G401 (cell line): Measurements from ENCODE around the gene ACOX3. TPM values are rescaled to one million over a fixed set of nuclear protein-coding genes. Genes with fewer than 3 reads are reported as not detected.
"Not testable (repeated sequence)": the region's sequence is repeated elsewhere in the genome, so short reads cannot be mapped to it uniquely, and the experiment has no call there.

Experiments
- DNase-seq: peaks from one replicate; pipeline ENCODE4 v3.0.0-alpha.2; 2015; ENCODE audit warnings: low spot score
- in situ Hi-C: cut with HindIII; loops from 2 replicates; pipeline ENCODE4 v1.10.0; 2016; ENCODE audit warnings: low sequenced_read_pairs, mixed read lengths
- total RNA-seq: library from RNA; depleted of rRNA; stranded (reverse); fragments of >200 nt; shearing (Covaris generic); gene quantifications from 2 replicates; pipeline ENCODE4 v1.2.3, GENCODE V29; 2014; rRNA removed

ACOX3 gene
- 41.8 and 46.7 TPM in 2 replicates for total RNA-seq

DNA sequence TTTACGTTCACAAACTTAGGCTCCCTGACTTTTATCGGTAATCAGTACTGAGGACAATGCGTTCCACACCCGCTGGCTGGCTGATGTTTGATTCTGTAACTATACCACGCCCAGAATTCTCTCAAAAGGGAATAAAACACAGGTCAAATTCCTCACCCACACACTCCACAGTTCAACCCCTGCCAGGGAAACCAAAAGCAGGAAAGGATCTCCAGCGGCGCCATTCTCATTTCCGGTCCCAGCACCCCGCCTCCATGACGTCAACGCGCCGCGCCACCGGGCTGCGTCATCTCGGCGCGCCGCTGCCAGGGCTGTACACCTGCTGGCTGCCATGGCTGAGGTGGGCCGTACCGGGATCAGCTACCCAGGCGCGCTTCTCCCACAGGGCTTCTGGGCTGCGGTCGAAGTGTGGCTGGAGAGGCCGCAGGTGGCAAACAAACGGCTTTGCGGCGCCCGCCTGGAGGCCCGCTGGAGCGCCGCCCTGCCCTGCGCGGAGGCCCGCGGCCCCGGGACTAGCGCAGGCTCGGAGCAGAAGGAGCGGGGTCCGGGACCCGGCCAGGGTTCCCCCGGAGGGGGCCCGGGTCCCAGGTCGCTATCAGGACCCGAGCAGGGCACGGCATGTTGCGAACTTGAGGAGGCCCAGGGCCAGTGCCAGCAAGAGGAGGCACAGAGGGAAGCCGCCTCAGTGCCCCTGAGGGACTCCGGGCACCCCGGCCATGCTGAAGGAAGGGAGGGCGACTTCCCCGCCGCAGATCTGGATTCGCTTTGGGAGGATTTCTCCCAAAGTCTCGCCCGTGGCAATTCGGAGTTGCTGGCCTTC is at the start of gene ACOX3, which contains the start of gene TRMT44:
ACOX3 (minus strand) TSS at position 232 of the 820 bp plus-strand sequence. CDS start 24,202 bp downstream, outside the sequence.
TRMT44 (plus strand) TSS at position 286 of the 820 bp plus-strand sequence; CDS start at position 332, 46 bp downstream.
- in situ Hi-C loops, result no loop called here
- DNase-seq, result peak; percentile 89

DNA sequence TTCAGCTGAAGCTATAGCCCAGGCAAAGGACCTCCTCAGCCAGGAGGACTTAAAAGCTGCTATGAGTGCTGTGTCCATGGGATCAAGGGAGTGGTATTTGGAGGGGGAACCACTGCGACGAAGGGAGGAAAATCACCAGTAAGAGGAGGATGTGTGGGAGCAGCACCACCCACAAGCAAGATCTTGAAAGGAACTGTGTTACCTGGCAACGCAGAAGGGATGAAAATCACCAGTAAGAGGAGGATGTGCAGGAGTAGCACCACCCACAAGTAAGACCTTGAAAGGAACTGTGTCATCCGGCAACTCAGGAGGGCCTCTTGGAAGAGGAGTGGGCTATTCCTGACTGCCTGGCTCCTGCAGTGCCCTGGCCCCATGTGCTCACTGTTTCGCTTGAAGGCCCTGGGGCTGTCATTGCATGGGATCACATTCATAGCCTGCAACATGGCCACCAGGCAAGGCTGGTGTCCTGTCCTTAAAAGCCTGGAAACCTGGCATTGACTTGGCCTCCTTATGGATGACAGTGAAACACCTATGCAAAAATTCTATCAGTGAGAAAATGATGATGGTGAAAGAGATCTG is 48.4 kb upstream of the ACOX3 start:
- no peak for DNase-seq
- in situ Hi-C loops, result no loop called here

DNA sequence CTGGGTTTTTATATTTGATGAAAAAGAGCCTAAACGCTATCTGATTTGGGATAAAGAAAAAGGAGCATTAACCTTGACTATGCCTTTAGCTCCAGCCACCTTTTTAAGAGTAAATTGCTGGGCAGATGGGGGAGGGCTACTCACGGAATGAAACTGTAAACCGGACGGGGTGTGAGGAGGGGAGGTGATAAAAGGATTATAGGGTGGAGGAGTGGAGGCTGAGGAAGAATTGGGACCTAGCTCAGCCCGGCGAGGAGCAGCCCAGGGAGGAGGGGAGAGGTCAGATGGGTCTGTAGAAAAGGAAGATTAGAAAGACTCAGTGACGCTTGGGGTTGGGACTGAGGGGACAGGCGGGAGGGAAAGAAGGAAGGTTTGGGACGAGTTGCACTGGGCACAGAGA is 46.1 kb upstream of the ACOX3 start:
- in situ Hi-C loops, DNase-seq: not testable (repeated sequence)

DNA sequence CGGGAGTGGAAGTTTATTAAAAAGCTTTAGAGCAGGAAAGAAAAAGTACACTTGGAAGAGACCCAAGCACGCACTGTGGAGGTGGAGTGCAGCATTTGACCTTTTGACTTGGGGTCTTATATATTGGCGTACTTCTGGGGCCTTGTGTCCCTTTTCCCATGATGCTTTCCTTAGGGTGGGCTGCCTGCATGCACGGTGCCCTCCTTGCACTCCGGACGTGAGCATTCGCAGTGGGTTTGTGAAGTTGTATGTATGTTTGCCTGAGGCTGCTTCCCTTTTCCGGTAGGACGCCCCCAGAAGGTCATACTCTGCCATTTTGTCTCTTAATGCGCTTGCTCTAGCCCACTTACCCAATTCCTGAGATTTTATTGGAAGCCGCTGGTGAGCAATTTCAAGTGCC is 39.7 kb upstream of the ACOX3 start:
- in situ Hi-C loops, result no loop called here
- DNase-seq, result no peak

DNA sequence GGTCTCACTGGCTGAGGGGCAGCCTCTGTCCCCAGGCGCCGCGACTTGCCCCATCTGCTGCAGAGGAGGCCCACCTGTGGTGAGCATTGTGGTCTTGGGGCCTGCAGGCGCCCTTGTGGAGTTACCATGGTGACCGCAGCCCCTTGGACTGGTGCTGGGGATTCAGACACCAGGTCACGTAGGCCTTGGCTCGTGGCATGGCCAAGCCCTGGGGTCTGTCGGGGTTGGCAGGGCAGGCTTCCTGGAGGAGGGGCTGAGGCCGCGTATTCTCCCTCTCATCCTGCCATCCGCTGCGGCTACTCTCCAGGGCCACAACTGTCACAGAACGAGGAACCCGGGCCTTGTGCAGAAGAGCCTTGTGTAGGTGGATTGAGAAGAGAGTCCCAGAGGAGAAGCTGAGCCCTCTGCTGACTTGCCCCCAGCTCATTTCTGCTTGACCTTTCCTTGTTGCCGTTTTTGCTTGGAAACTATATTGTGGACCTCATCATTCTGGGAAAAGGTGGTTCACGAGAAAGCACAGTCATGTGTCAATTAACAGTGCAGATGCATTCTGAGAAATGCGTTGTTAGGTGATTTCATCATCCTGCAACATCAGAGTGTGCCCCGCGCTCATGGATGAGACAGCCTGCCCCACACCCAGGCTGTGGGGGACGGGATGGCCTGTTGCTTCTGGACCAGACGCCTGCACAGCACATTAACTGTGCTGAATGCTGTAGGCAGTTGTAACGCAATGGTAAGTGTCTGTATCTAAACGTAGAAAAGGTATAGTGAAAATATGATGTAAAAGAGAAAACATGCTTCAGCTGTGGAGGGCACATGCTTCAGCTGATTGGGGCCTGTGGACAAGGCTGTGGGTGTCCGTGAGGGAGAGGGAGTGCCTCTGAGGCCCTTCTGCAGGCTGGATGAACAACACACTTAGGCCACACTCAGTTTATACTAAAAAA is 38.5 kb upstream of the ACOX3 start:
- no peak for DNase-seq
- in situ Hi-C loops, result no loop called here

DNA sequence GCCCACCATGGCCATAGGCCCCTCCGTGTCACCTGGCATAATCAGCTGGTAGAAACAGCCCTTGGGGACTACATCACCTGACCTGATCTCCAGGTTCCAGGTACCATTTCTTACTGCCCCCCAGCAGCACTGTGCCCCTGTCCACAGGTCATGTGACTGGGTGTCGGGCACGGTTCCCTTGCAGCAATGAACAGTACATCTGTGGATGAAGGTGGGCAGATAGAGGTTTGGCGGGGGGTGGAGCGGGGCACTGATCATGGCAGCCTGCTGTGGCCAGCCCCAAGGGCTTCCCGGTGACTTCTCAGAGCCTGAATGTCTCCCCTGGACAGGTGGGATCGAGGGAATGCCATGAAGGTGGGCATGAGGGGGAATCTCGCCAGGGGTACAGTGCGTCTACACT is 37.8 kb upstream of the ACOX3 start:
- in situ Hi-C loops, result no loop called here
- DNase-seq, result no peak

DNA sequence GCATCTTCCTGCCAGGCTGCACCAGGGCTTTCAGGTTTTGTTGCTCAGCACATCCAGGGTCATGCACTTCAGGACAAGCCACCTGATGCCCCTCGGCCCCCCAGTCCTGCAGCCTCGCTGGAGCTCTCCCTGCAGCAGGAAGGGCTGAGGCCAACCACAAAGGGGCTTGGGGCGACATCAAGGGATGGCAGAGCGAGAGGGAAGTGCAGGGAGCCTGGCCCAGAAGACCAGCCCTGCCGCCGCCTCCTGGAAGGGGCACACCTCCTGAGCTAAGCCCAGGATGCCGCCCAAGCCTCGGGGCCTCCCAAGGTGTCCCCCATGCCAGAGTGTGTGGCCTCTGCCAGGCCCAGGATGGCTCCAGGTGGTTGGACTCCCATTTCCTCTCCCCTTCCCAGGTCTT is 37.2 kb upstream of the ACOX3 start:
- in situ Hi-C loops, result no loop called here
- no peak for DNase-seq

DNA sequence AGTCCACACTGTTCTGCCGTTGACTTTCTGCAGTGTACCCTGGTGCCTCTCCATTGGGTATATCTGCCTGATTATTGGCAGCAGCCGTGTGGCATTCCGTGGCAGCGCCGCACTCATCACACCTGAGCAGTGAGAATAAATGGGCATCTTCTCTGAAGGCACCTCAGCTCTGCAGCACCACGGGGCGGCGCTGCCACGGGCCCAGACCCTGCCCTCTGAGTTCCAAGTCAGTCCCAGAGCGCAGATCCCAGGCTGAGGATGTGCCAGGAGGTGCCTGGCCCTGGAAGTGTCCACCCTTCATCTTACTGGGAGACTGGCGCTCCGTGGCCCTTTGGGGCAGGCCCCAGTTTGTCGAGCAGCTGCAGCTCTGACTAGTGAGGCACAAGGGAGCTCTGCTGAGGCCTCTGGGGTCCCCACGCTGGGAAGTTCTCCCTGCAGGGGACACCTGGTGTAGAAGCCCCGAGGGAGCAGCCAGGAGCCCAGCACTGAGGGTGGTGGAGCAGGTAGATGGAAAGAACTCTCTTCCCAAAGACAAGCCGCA is 36.6 kb upstream of the ACOX3 start:
- in situ Hi-C loops, result no loop called here

DNA sequence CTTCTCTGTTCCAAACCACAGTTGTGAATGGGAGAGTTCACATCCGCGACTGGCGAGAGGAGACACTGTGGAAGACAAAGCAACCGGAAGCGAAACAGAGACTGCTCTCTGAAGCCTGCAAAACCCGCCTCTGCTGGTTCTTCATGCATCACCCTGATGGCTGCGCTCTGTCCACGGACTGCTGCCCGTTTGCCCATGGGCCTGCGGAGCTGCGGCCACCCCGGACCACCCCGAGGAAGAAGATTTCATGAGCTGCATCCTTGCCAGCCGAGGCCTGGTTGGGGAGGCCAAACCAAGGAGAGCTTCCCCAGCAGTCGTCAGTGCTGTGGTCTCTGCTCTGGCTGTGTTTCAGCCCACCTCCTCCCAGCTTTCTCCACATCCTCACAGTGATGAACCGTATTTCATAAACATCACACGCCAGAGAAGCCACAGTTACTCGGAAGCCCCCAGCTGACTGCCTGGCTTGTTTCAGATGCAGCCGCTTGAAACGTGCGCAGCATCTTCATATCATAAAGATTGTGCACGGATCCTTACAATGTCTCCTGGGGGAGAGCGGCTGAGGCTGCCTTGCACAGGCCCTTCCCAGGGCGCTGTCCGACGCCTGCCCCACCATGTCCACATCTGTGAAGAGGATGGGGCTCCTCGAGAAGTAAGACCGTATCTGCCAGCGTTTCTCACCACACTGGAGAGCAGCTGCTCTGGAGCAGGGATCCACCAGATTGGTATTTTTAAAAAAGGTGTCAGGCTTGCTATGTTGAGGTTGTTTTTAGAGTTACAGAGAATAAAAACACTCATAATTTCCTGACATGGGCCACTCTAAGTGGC is 35.4 kb upstream of the ACOX3 start:
- in situ Hi-C loops, result no loop called here
- no peak for DNase-seq

More for the DNA sequence above, 36.6 kb upstream of the ACOX3 start:
- DNase-seq, result no peak

DNA sequence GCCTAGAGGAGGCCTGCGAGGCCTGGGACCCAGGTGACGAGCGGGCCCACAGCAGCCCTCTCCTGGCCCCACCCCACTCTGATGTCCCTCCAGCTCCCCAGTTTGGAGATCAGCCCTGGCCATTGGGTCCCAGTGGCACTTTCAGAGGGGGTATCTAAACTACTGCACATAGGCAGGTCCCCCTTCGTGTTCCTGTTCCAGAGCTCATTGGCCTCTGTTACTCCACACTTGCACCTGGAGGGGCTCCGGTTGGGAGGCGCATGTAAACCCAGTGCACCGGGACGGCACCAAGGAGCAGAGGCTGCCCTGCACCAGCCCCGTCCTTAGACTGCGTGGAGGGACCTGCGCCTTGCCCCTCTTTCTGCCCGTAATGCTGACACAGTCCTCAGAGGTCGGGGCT is 34.3 kb upstream of the ACOX3 start:
- in situ Hi-C loops, result no loop called here
- DNase-seq, result no peak

DNA sequence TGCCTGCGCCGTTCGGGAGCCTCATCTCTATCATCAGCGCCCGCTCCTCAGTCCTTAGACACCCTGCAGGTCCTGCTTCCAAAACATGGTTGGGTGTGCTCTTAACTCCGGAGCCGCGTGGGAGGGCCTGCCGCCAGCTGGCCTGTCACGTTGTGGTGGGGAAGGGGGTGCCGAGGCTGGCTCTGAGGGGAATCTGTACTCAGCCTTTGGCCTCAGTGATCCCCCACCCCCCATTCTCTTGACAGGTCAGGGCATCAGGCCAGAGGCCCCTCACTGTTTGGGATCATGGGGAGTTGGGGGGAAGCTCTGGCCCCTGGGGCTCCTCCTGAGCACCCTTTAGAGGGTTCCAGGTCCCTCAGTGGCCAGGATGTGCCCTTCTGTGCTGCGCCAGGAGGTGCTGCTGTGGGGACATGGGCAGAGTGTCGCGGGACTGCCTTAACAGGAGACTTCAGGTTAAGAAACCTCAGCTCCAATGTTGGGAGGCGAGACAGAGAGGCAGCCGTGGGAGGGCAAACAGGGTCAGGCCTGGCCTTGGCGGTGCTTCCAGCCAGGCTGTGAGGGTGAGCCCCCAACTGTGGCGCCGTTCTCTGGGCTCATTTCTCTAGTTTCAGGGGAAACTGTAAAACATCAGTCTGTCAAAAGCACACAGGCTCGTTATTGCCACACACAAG is 33.5 kb upstream of the ACOX3 start:
- in situ Hi-C loops, result no loop called here
- DNase-seq, result no peak

DNA sequence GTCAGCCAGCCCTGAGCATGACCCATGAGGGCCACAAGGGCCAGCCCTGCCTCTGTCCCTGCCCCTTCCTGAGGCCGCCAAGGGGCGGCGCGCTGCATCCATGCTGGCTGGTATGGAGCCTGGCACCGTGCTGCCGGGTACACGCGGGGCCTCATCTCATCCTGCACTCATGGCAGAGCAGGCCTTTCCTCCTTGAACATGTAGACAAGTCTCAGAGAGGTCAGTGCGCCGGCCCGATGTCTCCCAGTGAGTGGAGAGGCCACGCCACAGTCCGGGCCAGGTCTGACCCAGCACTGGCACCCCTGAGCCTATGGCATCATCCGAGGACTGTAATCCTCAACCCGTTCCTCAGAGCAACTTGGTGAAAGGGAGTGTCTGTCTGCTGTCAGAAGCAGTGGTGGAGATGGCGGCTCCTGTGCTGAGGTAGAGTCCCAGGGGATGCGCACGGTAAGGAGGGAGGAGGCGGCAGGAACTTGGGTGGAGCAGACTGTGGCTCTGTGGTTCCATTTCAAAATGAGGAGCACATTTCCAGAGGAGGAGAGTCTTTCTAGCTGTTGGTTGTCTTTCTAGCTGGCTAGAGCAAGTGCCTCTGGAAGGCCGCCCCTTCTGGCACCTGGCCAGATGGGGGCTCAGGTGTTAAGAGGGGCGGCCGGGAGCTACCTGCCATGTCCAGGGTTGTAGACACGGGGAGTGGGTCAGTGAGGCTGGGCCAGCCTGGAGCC is 32.8 kb upstream of the ACOX3 start:
- in situ Hi-C loops, result no loop called here
- DNase-seq, result no peak

DNA sequence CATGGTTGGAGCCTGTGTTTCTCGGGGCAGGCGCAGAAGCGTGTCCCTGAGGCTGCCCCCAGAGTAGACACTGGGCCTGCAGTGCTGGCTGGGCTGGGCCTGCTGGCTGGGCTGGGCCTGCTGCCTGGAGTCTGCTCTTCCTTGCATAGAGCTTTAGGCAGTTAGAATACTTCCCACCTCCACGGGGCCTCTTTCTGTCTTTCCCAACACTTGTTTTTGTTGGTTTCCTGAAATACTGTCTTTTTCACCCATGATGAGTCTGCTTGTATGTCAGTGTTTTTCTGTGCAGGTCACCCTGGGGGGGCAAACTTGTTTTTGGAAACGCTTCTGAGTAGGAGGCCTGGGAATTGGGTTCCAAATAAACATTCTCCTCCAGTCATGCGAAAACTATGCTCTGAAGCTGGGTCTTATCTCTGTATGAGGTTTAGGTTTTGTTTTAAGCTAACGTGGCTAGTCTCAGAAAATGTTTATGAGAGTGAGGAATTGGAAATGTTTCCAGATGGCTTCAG is 32.2 kb upstream of the ACOX3 start:
- DNase-seq, result no peak
- in situ Hi-C loops, result no loop called here

DNA sequence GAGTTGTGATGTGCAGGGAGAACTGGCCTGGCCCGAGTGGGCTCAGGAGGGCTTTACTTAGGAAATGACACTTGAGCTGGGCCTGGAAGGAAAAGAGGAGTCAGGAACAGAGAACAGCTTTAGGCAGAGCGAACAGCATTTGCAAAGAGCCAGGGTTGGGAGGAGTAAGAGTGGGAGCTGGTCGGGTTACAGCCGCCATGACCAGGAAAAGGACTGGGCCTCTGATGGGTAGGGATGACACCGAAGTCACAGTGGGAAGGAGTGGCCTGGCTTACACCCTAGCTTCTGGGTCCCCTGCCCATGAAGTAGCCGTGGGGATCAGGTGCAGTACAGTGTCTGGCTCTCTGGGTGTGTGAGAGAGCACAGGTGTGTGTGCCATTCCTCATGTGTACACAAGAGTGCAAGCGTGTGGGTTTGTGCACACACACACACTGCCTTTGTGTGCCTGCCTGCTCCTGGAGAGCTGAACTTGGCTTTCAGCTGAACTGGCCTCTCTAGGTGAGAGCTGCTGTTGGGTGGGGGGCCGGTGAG is 31.7 kb upstream of the ACOX3 start:
- in situ Hi-C loops, result no loop called here
- no peak for DNase-seq

DNA sequence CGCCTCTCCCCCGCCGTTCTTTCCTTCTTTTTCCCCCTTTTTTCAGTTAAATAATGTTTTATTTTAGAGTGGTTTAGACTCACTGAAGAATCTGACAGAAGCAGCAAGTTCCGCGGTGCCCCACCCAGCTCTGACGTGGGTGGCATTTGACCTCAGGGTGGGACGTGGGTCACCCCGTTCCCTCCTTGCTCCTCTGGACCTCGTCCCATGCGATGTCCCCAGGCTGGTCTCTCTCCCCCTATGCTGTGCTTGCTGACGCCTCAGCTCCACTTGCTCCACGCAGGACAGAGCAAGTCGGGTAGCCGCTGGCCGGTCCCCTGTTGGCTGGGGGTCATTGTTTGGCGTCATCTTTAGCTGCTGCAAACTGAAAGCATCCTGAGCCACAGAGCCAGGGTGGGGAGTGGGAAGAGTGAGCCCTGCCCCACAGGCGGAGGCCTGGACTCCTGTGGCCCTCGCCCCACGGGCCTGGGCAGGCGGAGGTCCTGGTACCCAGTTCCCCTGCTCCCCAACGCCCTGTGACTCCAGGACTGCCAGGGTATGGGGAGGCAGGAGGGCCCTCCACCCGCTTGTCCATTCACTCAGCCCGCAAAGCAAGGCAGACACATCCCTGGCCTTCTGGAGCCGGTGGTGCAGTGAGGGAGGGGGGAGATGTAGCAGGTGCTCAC is 30.8 kb upstream of the ACOX3 start:
- in situ Hi-C loops, result no loop called here

DNA sequence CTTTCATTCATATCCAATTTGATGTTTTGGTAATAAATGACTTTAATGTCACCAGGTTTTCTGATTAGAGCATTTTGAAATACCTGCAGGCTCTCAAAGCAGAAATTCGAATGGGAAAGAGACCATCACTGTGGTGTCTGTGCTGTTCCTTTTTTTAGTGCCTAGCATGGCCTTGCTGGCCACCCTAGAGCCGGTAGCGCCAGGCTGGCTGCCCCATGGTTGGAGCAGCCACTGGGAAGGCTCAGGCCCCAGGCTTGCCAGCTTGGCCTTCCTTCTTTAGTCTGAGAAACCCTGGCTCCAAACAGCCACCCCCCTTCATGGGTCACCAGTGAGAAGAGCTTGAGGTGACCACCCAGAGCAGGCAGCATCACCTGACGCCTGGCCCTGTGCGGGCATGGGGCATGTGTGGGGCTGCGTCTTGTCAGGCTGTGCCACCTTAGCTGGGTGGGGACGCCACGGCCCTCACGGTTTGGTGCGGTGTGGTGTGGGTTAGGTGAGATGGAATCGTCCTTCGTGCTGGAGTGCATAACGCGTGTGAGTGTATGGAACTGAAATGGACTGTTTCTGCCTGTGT is 30.0 kb upstream of the ACOX3 start:
- no peak for DNase-seq
- in situ Hi-C loops, result no loop called here

More for the DNA sequence above, 30.8 kb upstream of the ACOX3 start:
- no peak for DNase-seq
